Measurements from ENCODE around the gene LY6G5C.
"Not testable (repeated sequence)": the region's sequence is repeated elsewhere in the genome, so short reads cannot be mapped to it uniquely, and the experiment has no call there.

Gene LY6G5C

DNA sequence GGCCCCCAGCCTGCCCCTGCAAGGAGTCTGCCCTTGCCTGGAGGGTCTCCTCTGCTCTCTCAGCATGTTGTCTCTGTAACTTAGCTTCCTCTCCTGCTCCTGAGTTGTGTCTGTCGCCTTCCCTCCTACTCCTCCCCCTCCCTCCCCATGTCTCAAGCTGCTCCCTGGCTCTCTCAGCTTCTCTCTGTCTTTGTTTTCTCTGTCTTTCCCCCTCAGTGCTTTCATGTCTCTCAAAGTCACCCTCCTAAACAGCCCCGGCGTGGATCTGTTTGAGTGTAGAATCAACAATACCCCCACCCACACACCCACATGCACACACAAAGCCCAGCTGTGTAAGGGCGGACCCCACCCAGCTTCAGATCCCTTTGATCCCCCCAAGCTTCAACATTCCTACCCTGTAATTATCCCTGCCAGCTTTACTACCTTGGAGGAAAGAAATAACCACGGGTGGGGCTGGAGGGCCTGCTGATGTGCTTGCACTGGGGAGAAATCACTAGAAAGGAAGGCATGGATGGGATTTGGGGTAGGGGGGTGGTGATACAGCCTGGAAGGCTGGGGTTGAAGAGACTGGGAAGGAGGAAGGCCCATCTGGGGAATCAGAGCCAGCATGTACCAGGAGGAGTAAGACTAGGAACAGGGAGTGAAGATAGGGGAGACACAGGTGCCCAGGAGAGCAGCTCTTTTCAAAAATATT lies 33.3 kb upstream of the LY6G5C start:
- DNase-seq: peak; percentile 82

DNA sequence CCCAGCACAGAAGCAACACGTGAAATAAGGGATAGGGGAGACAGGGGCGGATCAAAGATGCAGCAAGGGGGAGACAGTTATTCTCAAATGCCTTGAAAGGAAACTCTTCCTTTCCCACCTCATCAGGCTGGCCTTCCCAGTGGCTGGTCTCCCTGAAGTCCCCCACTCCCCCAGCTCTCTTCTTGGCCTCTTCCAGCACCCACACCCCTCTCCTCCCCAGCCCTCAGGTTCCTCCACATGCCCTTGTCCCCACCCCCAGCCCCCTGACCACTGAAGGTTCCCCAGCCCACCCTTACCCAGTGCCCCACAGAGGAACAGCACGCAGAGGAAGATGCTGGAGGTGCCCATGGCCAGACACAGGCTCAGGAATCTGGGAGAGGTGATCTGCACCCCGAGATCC lies 32.6 kb upstream of the LY6G5C start:
- no peak for DNase-seq

DNA sequence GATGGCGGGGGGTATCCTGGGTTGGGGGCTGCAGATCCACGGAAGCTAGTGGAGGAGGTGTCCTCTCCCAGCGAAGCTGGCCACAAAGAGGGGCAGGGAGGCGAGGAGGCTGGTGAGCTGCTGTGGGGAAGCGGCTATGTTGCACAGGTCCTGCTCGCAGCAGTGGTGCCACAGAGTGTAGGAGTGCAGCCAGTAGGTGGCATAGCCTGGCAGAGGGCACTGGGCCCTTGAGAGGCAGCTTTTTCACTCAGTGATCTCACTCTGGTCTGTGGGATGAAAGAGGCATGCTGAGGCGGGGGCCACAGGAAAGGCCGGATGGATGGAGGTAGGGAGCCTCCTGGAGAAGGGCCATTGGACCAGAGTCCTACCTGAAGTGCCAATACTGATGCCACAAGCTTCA lies 31.4 kb upstream of the LY6G5C start:
- DNase-seq: no peak

DNA sequence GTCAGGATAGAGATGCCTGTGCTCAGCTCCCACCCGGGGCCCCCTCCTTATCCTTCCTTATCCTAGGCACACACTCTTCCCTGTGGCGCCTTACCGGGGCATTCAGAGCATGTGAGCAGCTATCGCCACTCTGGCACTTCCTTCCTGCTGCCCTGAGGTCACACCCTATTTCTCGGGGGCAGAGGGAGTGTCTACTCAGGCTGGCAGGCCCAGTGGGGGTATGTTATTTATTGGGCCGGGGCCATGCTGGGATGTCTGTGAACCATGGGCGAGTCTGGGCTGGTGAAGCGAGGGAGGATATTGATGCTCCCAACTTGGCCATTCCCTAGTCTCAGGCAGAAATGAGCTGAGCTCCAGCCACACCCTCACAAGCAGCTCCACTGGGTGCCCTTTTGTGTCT lies 30.4 kb upstream of the LY6G5C start:
- DNase-seq: no peak

DNA sequence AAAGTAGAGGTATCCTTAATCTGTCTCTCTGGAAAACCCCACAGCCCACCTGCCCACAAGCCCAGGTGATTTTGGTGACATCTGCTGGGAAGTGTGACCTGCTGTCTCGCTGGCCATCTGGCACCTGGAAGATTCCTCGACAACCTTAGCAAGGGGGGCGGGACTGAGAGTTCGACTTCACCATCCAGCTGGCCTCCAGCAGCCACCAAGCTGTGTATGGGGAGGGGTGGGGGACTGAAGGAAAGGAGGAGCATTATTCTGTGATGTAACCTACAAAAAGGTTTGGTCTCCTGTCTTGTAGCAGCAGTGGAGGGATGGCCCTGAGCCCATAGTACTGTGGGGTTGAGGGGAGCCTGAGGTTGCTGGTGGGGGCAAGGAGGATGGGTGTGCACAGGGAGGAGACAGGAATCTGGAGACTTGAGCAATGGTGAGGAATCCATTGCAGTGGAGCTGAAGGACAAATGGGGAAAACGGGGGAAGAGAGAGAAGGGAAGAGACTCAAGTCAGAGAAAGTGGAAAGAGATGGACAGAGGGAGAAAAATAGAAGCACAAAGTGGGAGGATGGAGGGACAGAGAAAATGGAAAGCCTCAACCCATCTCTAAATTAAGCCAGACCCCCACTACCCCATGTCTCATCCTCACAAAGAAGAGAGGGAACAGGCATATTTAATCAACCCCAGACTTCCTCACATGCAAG lies 29.8 kb upstream of the LY6G5C start:
- DNase-seq: no peak

DNA sequence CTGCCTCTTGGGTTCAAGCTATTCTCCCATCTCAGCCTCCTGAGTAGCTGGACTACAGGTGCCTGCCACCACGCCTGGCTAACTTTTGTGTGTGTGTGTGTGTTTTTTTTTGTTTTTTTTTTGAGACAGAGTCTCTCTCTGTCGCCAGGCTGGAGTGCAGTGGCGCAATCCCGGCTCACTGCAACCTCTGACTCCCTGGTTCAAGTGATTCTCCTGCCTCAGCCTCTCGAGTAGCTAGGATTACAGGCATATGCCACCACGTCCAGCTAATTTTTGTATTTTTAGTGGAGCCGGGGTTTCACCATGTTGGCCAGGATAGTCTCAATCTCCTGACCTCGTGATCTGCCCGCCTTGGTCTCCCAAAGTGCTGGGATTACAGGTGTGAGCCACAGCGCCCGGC lies 28.3 kb upstream of the LY6G5C start:
- not testable (repeated sequence) for DNase-seq

DNA sequence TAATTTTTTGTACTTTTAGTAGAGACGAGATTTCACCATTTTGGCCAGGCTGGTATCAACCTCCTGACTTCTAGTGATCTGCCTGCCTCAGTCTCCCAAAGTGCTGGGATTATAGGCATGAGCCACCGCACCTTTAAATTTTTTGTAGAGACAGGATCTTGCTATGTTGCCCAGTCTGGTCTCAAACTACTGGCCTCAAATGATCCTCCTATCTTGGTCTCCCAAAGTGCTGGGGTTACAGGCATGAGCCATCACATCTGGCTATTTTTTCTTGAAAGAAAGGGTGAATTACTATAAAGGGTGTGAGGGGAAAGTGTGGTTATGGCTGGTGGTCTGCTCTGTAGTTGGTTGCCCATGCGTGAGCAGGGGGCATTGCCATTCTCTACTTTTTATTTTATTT lies 27.4 kb upstream of the LY6G5C start:
- no peak for DNase-seq

DNA sequence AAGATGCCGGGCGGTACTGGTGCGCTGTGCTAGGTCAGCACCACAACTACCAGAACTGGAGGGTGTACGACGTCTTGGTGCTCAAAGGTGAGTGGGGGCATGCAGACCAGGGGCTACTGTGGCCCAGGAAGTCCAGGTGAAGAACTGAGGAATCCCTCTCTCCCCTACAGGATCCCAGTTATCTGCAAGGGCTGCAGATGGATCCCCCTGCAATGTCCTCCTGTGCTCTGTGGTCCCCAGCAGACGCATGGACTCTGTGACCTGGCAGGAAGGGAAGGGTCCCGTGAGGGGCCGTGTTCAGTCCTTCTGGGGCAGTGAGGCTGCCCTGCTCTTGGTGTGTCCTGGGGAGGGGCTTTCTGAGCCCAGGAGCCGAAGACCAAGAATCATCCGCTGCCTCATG lies 26.8 kb upstream of the LY6G5C start:
- DNase-seq: no peak

DNA sequence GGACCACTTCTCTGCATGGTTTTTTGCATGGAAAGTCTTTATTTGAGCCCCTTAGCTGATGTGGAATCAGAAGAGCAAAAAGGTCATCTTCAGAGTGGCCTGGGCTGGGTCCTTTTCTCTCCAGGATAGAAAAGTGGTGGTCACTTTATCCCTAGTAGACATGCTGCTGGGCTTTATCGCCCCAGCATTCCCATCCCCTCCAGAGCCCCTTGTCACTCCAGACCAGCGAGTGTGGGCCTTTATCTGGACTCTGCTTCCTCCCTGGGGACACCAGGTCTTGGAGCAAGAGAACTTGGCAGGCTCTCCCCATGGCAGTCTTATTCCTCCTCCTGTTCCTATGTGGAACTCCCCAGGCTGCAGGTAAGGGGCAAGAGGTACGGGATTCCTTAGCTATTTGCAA lies 25.7 kb upstream of the LY6G5C start, which contains the start of gene LY6G6F:
Gene LY6G6F, plus strand, starts transcription at position 268 of the 400 bp plus-strand sequence. Its CDS starts 41 bp downstream, at position 309.
- DNase-seq: no peak

DNA sequence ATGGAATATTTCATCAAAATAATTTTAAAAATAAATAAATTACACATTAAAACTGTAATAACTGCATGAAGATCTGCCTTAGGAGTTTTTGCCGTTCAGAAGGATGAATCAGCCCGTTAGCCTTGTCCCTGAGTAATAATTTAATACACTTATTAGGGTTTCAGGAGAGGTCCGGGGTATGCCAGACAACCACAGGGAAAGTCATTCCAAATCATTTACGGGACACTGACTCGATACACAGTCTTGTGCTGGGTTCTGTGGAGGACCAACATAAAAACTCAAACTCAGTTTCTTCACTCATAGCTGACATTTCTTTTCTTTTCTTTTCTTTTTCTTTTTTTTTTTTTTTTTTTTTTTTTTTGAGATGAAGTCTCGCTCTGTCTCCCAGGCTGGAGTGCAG lies 25.1 kb upstream of the LY6G5C start:
- DNase-seq: peak; percentile 71

DNA sequence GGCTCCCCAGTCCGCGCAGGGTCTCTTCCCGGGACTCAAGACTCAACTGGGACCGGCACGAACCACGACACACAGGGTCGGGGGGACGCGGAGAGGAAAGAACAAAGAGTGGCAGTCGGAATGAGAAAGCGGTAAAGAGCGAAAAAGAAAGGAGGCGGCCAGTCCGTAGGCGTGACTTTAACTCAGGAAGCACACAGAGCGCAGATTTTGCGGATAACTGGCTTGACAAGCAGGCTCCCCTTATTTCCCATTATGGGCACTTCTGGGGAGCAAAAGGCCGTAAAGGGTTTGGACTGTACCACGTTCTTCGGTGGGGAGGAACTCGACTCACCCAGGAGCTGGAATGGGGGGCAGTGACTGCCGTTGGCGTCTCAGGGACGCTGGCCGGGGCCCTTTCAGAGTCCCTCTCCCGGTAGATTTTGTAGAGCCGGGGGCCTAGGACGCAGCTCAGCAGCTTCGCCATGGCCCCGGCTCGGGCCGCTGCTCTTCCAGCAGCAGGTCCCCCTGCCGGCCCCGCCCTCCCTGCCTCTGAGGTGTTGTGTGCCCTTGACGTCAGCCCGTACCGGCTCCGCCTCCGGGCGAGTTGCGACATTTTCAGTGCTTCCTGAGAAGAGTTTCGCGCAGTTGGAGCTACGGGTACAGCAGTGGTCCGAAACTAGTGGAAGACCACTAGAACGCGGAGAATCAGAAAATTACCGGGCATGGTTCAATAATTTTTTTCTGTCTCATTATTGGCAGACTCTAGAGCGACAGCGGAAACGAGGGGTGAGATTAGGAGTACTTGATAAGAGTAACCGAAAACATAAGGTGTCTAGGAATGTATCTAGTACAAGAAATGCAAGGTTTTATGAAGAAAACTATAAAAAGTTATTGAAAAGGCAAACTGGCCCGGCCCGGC lies 22.2 kb upstream of the LY6G5C start, which contains the start of gene ABHD16A:
Gene ABHD16A, minus strand, starts transcription at position 506 of the 898 bp plus-strand sequence. Its CDS starts 43 bp downstream, at position 463.
- peak; percentile 99 for DNase-seq

DNA sequence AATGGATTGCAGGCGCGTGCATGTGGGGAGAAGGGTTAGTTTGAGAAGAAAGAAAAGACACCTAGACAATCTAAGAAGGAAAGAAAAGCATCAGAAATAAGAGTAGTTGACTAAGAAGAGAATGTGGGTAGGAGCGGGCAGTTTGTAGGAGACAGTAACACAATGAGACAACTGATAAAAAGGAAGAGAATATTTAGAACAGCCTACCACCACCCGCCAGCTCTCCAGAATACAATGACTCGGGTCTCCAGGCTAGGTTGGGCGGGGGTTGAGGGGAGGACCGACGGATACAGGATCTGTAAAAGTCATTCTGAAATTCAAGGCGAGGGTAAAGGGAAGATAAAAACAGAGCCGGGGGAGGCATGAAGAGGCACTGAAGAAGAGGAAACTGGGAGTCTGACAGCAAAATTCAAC lies 21.5 kb upstream of the LY6G5C start:
- no peak for DNase-seq

DNA sequence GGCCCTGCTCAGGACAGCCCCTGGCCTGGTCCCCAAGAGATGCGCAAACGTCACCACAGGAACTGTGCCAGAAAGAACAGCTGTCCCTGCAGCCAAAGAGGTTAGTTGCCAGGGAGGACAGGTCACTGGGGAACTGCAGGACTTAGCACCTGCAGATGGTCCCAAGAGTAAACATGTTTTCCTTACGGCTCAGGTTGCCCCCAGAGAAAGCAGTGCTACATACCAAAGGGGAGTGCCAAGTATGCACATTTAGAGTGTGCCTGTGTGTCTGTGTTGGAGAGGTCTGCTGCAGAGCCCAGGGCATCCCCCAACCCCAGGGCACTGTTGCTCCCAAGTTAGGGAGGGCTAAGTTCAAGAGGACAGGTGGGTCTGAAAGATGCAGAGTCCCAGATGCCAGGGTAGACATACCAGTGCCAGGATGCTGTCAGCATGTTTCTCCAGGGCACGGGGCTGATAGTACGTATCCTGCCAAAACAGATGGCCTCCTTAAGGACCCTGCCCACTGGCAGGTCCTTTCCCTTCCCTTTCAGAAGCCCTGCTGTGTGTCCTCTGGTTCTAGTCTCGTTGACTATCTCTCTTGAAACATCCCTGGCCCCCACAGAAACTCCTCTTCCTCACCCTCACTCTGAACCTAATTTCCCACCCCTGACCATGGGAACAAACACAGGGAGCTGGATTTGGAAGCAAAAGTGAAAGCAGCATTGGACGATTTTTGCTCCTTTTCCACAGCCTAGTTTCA lies 21.0 kb upstream of the LY6G5C start:
- DNase-seq: no peak

DNA sequence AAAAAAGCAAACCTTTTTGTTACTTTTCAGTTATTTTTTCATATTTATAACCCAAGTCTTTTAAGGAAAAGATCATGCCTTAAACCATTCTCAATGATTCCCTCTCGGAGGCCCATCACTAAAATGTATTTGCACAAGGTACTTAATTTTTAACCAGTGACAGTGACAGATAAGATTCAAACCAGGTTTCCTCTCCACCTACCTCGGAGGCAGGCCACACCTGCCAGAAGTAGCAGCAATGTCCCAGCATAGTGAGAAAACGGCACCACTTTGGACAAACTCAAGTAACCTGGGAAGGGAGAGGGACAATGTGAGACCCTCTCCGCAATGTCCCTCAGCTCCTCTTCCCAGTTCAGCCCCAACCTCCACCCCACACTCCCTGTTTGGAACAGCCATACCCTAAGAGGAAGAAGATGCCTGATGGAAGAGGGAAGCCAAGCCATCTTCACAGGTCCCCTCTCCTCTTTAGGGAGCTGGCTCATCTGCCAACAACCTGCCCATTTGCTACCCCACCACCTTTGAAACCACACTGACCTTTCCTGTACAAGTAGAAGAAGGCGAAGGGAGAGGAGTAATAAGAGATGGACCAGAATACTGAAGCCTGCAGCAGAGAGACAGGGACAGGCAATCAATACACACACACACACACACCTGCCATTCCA lies 20.0 kb upstream of the LY6G5C start:
- DNase-seq: no peak

DNA sequence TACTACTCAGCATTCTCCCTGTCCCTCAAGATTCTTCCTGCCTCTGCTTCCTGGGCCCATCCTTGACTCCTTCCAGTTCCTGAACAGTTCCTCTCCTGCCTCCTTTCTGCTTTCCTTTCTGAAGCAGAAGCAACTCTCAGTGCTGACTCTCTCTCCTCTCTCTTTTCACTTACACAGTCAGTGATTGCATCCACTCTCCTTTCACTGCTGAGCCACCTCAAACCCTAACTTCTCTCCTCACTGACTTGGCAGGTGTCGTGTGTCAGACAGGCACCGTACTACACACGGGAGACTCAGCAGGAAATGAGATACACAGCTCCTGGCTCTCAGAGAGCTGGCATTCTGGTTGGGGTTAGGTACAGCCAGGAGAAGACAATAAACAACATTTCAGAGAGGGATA lies 16.7 kb upstream of the LY6G5C start:
- DNase-seq: no peak

DNA sequence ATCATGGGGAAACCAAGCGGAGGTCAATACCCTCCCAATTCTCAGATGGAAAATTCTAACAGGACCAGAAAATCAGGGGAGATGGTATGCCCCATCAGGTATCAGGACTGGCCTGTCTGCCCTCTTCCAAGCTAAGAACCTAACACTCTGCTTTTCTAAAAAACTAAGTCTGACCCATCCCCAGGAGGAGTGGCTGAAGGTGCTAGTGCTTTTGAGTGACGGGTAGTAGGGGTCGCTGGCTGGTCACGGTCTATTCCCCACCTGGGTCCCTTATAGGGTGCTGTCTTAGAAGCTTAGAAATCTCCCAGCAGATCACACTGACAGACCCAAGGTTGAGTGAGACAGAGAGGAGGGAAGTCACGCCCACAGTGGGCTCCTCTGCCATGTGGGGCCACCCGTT lies 12.7 kb upstream of the LY6G5C start:
- DNase-seq: no peak

DNA sequence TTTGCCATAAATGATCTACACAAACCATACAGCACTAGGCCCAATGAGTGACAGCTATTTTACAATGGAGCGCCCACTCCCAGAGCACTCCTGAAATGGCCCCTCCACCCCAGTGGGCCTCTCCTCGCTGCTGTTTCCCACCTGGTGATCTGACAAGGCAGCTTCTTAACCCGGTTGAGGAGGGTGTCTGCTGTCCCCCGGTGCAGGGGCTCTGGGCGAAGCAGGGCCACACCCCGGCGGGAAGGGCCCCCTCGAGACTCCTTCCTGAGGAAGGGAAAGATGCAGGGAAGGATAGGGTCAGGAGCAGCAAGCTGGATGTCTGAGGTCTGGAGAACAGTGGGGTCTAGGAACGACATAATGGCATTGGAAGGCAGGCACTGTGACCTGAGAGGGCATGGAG lies 12.0 kb upstream of the LY6G5C start:
- DNase-seq: no peak

DNA sequence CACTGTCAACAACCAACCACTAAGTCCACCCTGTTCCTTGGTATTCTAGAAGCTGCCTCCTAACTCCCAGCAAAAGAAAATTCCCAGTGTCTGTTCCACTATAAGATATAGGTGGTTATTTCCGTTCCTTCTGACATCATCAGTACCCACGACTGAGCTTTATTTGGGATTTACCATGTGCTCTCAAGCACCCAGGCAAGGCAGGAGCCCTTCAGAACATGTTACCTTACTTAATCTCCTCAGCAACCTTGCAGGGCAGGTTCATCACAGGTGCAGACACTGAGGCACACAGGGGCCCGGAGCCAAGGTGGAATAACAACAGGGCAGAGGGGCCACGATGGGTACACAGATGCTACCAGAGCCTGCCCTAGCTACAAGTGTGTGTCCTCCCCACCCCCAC lies 11.5 kb upstream of the LY6G5C start:
- no peak for DNase-seq

DNA sequence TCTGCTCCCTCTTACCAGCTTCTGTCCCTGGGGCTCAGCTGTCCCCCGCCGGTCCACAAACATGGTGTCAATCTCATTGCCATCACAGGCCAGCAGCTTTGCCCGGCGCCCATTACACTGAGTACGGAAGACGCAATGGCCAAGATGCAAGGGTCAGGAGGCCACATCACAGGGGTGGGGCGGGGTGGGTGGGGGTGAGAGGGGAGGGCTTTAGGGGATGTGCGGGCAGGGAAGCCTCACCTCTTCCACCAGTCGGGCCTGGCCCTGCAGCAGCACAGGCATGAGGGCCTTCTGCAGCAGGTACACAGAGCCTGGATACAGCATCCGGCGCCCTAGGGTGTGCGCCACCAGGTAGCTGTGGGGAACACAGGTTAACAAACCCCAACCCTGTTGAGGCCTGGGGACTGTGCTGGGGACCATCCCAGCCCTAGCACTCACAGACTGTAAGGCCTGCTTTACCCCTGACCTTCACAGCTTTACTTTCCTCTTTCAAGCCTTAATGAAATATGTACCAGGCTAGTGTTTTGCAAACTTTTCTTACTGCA lies 10.8 kb upstream of the LY6G5C start:
- no peak for DNase-seq

DNA sequence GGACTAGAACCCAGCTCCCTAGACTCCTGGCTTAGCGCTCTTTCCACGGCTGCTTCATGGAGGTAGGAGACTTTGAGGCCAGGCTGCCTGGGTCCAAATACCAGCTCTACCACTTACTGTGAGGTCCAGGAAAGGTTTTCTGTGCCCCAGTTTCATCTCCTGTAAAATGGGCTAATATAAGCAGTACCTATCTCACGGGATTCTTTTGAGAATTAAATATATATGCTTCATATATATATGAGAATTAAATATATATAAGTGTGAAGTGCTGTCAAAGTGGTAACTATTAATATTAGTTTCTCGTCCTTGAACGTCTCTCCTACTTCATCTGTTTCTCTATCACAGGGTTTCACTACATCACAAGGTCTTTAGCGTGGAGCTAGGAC lies 10.2 kb upstream of the LY6G5C start:
- DNase-seq: no peak

DNA sequence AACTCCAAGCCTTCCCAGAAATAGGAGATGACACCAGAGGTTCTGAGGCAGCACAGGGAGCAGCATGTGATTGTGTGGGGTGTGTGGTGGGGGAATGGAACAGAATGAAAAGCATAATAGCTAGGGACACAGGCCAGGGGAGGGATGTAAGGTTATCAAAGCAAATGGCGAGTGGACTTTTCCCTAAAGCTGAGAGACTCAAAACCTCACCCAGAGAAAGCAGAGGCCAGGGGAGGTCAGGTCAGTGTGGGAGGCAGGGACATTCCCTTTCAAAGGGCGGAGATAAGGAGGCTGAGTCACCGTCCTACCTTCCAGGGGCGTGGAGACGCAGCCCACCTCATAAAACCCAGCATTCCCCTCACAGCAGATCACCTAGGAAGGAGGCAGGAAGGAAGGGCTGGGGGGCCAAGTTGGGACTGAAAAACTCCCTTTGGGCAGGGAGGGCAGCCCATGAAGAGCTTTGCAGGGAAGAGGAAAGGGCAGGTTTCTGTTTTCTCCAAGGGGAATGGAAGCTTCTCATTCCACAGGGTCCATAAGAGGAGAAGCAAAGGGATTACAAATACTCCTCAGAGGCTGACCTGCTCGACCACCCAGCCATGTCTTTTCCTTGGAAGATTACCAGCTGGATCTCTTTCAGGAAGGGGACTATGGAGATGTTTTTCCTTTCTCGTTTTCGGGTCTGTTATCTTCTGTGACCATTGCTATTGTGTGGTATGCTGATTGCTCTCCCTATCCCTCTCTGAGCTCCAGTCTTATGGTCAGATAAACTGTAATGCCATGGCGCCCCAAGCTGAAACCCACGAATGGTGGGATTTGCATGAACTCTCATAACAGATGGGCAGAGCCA lies 9.6 kb upstream of the LY6G5C start:
- no peak for DNase-seq
